ENCODE data around the gene TNPO3. TPM values are rescaled to one million over a fixed set of nuclear protein-coding genes. Genes with fewer than 3 reads are reported as not detected.

TNPO3 gene
- 80.3 and 84.3 TPM in 2 replicates for total RNA-seq

DNA sequence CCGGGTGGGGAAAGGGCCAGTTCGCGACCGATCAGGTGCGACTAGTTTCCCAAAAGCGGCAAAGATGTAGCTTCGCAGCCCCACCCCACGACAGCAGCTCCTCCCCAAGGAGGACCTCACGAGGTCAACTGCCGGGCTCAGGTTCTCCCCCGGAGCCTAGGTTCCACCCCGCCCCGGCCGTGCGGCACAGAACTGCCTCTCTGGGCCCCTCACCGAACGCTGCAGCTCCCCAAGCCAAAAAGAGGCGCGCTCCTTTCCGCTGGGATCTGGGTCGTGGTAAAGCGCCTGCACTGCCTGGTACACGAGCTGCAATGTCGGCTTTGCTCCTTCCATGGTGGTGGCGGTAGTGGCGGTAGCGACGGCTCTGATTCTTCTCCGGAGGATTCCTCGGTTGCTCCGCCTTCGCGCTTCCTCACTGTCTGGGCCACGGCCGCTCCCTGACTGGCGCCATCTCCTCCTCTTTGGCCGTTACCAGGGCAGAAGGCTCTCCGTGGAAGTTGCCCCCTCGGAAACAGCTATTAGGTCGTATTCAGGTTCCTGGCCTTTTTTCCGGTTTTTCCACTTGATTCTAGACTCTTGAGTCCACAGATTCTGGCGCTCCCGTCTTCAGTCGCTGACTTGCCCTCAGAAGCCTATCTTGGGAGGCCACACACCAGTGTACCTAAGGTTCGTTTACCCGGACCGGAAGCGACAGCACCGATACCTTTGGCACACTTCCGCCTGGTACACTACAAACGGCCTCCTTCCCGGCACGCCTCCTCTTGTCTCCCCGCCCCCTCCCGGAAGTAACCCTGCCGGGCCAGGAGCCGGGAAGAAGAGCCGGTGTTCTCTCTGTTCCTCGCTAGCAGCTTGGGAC, at the start of gene TNPO3:
Gene TNPO3, minus strand, starts transcription at position 674 of the 856 bp plus-strand sequence. Its CDS starts 341 bp downstream, at position 333.

DNA sequence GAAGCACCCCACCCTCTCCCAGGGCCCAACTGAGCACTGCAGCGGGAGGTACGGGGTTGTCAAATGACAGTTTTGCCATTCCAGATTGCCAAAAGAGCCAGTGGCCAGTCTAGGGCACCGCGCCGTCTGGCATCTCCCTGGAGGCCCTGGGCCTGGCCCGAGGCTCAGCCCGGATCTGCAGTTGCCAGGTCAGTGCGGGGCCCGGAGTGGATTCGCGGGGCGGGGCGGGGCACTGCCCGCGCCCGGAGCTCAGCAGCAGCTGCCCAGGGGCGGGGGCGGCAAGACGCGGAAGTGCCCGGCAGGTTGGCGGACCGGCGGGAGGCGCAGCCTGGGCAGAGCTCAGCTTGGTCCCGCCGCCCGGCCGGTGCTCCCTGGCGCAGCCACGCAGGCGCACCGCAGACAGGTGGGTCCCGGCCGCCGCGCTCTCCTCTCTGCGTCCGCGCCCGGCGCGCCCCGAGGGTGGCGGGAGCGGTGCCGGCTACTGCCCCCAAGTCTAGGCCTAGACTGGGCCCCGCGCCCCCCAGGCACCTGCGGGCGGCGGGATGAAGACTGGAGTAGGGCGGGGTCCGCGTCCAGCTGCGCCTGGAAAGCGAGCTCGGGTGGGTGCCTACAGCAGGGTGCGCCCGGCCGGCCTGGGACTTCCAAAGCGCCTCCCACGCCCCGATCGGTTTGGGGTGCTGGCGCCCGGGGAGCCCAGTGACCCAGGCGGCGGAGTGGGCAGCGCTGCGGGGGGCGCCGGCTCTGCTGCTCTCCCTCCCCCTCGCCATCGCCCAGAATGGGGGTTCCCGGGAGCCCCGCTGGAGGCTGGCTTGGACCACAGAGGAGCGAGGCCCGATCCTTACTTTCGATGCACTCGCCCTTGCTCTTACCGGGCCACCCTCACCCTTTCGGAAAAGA, 117.0 kb downstream of the TNPO3 start, which contains the start of gene IRF5:
Gene IRF5, plus strand, starts transcription at position 281 of the 897 bp plus-strand sequence. CDS start 4,155 bp downstream, outside the sequence.

DNA sequence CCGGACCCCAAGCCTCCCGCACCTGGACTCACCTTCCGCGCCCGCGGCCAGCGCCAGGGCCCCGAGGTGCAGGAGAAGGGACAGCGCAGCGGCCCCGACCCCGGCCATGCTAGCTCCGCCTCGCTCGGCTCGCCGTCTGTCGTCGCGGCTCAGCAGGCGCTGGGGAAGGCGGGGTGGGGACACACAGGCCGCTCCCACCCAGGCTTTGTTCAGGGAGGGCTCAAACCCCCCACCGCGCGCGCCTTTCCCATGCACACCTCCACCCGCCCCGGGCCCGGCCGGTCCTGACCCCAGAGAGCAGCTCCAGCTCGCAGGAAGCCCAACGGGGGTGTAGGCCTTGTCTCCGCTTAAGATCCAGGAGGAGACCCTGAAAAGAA, 144.4 kb downstream of the TNPO3 start, which contains the start of gene KCP:
Gene KCP, minus strand, starts transcription at position 141 of the 377 bp plus-strand sequence. Its CDS starts 33 bp downstream, at position 108.

Small RNAs within 50 kb of the gene (small RNA-seq; reads per million reads assigned to genes)
- not detected for gene RN7SL306P

Other genes with a start within 250 kb of the TNPO3 start
- gene FLNC, start 224.7 kb downstream of the TNPO3 start, total RNA-seq: 93.9 and 109 TPM in 2 replicates
- gene ATP6V1F, start 192.3 kb downstream of the TNPO3 start, total RNA-seq: 55.3 and 67.9 TPM in 2 replicates
- not detected in 2 replicates for gene KCP, start 144.4 kb downstream of the TNPO3 start, total RNA-seq
- gene IRF5, start 117.2 kb downstream of the TNPO3 start, total RNA-seq: 0.66 and 1.4 TPM in 2 replicates
- 0.22 TPM in 1 of 2 replicates, not detected in the other for gene TSPAN33, start 89.6 kb upstream of the TNPO3 start, total RNA-seq
- 3.1 and 6.7 TPM in 2 replicates for gene SMO, start 133.5 kb upstream of the TNPO3 start, total RNA-seq
- 11.6 and 14.9 TPM in 2 replicates for gene AHCYL2, start 169.9 kb upstream of the TNPO3 start, total RNA-seq

Measured in thoracic aorta endothelial cell (primary cell).